Measurements from ENCODE around the gene ROR1. TPM values are rescaled to one million over a fixed set of nuclear protein-coding genes. Genes with fewer than 3 reads are reported as not detected.
A peak's percentile ranks its signal among the peaks of the same experiment; 100 is the strongest.

The ROR1 gene
- total RNA-seq, 1 experiment from 2014 or later: 7.9 TPM

- no peak for DNase-seq (ENCODE audit: low read depth)
Measured at GRCh38 chr1:64049900-64050540, 276.2 kb downstream of the ROR1 start.

- no peak for DNase-seq (ENCODE audit: low read depth)
Measured at GRCh38 chr1:64050601-64051000, 276.8 kb downstream of the ROR1 start.

- DNase-seq (ENCODE audit: low read depth): no peak
Measured at GRCh38 chr1:64051796-64052195, 278.0 kb downstream of the ROR1 start.

- DNase-seq (ENCODE audit: low read depth): no peak
Measured at GRCh38 chr1:64052777-64053176, 279.0 kb downstream of the ROR1 start.

GRCh38 chr1:64055310-64055709 lies 281.5 kb downstream of the ROR1 start:
- DNase-seq (ENCODE audit: low read depth): no peak

- DNase-seq (ENCODE audit: low read depth): no peak
Measured at GRCh38 chr1:64059556-64059955, 285.7 kb downstream of the ROR1 start.

- no peak for DNase-seq (ENCODE audit: low read depth)
Measured at GRCh38 chr1:64060611-64061302, 286.9 kb downstream of the ROR1 start.

GRCh38 chr1:64061430-64062104 lies 287.8 kb downstream of the ROR1 start:
- no peak for DNase-seq (ENCODE audit: low read depth)

GRCh38 chr1:64062529-64062928 lies 288.7 kb downstream of the ROR1 start:
- DNase-seq (ENCODE audit: low read depth): no peak

GRCh38 chr1:64062941-64063581 lies 289.2 kb downstream of the ROR1 start:
- DNase-seq (ENCODE audit: low read depth): peak; percentile 77

- no peak for DNase-seq (ENCODE audit: low read depth)
Measured at GRCh38 chr1:64065571-64065970, 291.8 kb downstream of the ROR1 start.

- peak; percentile 72 for DNase-seq (ENCODE audit: low read depth)
Measured at GRCh38 chr1:64072089-64072793, 298.4 kb downstream of the ROR1 start.

- no peak for DNase-seq (ENCODE audit: low read depth)
Measured at GRCh38 chr1:64073705-64074104, 299.9 kb downstream of the ROR1 start.

- DNase-seq (ENCODE audit: low read depth): no peak
Measured at GRCh38 chr1:64074767-64075166, 300.9 kb downstream of the ROR1 start.

GRCh38 chr1:64077281-64077940 lies 303.6 kb downstream of the ROR1 start:
- no peak for DNase-seq (ENCODE audit: low read depth)

GRCh38 chr1:64080941-64081562 lies 307.2 kb downstream of the ROR1 start:
- peak; percentile 28 for DNase-seq (ENCODE audit: low read depth)

- DNase-seq (ENCODE audit: low read depth): peak; percentile 90
Measured at GRCh38 chr1:64082459-64082858, 308.6 kb downstream of the ROR1 start.

- no peak for DNase-seq (ENCODE audit: low read depth)
Measured at GRCh38 chr1:64084451-64084850, 310.6 kb downstream of the ROR1 start.

- peak; percentile 79 for DNase-seq (ENCODE audit: low read depth)
Measured at GRCh38 chr1:64087768-64088167, 314.0 kb downstream of the ROR1 start.

GRCh38 chr1:64090436-64090835 lies 316.6 kb downstream of the ROR1 start:
- DNase-seq (ENCODE audit: low read depth): no peak
